Measurements from ENCODE around the gene HDGFL3. TPM values are rescaled to one million over a fixed set of nuclear protein-coding genes. Genes with fewer than 3 reads are reported as not detected.

HDGFL3 gene
- total RNA-seq, 4 donors from 2014 or later, result 59.0 to 175 (median 75.4) TPM

DNA sequence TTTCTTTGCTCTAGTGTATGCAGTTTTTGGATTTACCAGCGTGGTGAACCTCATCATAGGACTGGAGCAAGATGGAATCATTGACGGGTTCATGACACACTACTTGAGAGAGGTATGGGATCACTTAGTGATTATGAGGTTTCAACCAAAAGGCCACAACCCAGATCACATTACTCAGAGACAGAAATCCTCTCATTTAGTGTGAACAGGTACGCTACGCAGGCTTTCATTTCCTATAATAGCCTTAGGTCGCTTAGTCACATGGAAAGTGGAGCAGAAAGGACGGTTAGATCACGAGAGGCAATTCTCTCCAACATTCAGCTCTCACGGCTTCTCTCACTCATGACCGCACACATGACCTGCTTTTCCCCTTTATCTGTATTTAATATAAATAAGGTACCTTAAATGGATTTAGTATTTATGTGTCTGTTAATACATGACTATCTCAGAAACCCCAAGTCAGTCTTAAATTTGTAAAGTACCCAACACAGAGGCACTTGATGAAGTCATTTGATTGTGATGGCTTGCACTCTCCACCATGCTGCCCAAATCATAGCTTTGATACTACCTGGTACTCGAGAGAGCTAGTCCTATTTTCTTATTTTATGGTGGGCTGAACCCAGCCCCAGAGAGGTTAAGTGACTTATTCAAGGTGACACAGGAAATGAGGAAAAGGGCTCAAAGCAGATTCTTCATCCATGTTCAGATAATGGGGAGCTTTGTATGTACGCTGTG, 91.6 kb downstream of the HDGFL3 start:
- no peak for ATAC-seq
- no peaks in the 10 kb centered on the region for H3K9me3 ChIP-seq
- 70 to 92% methylated on average over 8 to 10 of the region's 11 CpGs for WGBS, 2 donors (ENCODE audit: low coverage in 1 of 2)
- H3K27ac ChIP-seq, result no peak overlapping the region
- H3K4me3 ChIP-seq, result no peak overlapping the region
- H3K27me3 ChIP-seq, result peaks cover 2% of the 10 kb centered on the region
- H3K4me1 ChIP-seq, result no peaks in the 10 kb centered on the region
- peaks cover 0 to 18% of the 10 kb centered on the region in 2 donors for H3K36me3 ChIP-seq
- TF ChIP-seq, protein P1, sequence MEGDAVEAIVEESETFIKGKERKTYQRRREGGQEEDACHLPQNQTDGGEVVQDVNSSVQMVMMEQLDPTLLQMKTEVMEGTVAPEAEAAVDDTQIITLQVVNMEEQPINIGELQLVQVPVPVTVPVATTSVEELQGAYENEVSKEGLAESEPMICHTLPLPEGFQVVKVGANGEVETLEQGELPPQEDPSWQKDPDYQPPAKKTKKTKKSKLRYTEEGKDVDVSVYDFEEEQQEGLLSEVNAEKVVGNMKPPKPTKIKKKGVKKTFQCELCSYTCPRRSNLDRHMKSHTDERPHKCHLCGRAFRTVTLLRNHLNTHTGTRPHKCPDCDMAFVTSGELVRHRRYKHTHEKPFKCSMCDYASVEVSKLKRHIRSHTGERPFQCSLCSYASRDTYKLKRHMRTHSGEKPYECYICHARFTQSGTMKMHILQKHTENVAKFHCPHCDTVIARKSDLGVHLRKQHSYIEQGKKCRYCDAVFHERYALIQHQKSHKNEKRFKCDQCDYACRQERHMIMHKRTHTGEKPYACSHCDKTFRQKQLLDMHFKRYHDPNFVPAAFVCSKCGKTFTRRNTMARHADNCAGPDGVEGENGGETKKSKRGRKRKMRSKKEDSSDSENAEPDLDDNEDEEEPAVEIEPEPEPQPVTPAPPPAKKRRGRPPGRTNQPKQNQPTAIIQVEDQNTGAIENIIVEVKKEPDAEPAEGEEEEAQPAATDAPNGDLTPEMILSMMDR (IDR thresholded peaks at IDR 0.05), result no peak
- TF ChIP-seq POLR2A (IDR thresholded peaks at IDR 0.05), result no peak

DNA sequence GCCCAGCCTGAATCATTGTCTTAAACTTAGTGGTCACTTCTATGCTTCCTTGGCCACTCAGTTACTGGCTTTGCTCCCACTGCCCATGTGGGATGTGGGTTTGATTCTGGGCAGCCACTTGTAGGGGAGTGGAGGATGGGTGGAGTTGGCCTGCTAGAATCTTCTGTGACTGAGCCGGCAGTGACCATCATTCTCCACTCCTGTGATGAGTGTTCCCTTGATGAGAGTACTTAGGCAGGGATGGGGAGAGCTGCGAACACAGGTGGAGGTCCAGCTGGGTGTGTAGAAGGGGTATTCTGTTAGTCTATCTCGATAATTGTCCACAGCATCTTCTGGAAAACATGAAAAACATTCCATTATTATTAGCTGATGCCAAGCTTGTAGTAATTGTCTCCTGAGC, 92.2 kb downstream of the HDGFL3 start:
- H3K4me1 ChIP-seq, result no peaks in the 10 kb centered on the region
- ATAC-seq, result no peak
- H3K27me3 ChIP-seq, result peaks cover 8% of the 10 kb centered on the region
- H3K27ac ChIP-seq, result no peak overlapping the region
- 96 to 100% methylated on average over 3 of the region's 3 CpGs for WGBS, 2 donors (ENCODE audit: low coverage in 1 of 2)
- H3K36me3 ChIP-seq, result peaks cover 0 to 18% of the 10 kb centered on the region in 2 donors
- no peaks in the 10 kb centered on the region for H3K9me3 ChIP-seq
- TF ChIP-seq, protein P1 (IDR thresholded peaks at IDR 0.05), result no peak
- TF ChIP-seq EP300 (IDR thresholded peaks at IDR 0.05), result no peak
- TF ChIP-seq POLR2AphosphoS5 (IDR thresholded peaks at IDR 0.05), result no peak
- no peak for TF ChIP-seq POLR2A (IDR thresholded peaks at IDR 0.05)
- no peak overlapping the region for H3K4me3 ChIP-seq

DNA sequence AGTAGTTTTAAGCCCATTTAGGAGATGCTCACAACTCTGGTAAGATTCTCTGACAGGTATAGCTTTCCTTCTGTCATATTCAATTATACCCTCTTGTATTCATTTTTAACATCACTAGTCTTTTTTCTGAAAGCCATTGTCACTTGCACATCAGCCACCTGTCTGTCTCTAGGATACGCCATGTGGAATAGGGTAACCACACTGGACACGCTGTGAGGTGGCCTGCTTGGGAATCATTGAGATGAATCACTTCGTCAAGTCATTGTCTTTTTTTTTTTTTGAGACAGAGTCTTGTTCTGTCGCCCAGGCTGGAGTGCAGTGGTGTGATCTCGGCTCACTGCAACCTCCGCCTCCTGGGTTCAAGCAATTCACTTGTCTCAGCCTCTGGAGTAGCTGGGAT, 92.8 kb downstream of the HDGFL3 start:
- WGBS, 2 donors (ENCODE audit: low coverage in 1 of 2), result 80 to 89% methylated on average over 3 to 6 of the region's 6 CpGs
- H3K4me1 ChIP-seq, result no peaks in the 10 kb centered on the region

DNA sequence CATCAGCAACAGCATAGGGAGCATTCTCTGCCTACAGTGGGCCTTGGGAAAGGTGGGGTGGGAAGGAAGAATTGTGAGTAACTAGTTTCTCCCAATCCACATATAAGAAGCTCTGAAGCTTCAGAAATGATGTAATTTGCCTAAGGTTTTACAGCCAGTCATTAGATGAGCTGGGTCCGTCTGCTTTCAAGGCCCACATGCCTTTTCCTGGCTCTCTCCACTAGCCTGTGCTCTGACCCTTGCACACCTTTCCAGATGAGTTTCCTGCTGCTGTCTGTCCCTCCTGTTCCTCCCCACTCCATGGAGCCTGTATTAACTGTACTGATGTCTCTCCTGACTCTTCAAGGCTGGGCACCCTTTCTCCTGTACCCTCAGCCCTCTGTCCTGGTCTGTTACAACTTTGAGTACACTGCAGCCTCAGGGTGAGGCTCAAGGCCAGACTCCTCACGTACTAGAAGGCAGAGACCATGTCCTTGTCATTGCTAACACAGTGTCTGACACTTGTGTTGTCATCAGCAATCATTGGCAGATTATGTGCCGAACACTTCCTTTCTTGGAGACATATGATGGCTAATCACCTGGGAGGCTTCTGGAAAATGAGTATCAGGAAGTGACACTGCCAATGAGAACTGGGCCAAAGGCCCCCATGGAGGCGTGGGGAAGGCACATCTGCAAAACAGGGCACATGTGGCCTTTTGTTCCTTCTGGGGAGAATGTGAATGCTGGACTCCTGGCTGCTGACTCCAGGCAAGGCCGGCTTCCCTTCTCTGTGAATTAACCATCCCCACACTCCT, 93.5 kb downstream of the HDGFL3 start:
- peak overlapping the region in 3 of 4 donors; percentile 24 to 60 (median 47) for H3K27ac ChIP-seq
- no peak for ATAC-seq

More for the DNA sequence above, 92.8 kb downstream of the HDGFL3 start:
- H3K9me3 ChIP-seq, result no peaks in the 10 kb centered on the region
- peaks cover 0 to 18% of the 10 kb centered on the region in 2 donors for H3K36me3 ChIP-seq
- TF ChIP-seq POLR2A (IDR thresholded peaks at IDR 0.05) (no peak), EP300 (IDR thresholded peaks at IDR 0.05) (no peak), POLR2AphosphoS5 (IDR thresholded peaks at IDR 0.05) (no peak)
- TF ChIP-seq, protein P1 (IDR thresholded peaks at IDR 0.05), result no peak
- H3K4me3 ChIP-seq, result no peak overlapping the region
- ATAC-seq, result no peak
- peaks cover 13% of the 10 kb centered on the region for H3K27me3 ChIP-seq
- H3K27ac ChIP-seq, result no peak overlapping the region

DNA sequence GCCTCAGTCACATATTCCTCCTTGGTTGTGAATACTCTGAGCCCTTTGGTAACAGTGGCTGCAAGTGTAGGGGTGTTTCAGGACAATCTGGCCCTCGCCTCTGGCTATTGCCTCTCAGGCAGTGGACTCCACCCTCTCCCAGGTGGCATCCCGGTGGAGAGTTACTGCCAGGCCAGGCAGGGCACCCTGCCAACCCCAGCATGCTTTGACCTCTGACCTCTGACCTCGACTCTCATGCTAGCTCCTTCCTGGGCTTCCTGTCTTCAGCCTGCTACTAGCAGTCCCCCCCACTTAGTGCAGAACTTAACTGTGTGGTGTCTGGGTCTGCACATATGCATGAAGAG, 94.7 kb downstream of the HDGFL3 start:
- peak overlapping the region in 3 of 4 donors; percentile 24 to 60 (median 47) for H3K27ac ChIP-seq
- 67% methylated on average over 1 of the region's 3 CpGs; no CpG with 5 or more reads in 1 of the 2 donors for WGBS, 2 donors (ENCODE audit: low coverage in 1 of 2)
- ATAC-seq, result no peak
- TF ChIP-seq POLR2AphosphoS5 (IDR thresholded peaks at IDR 0.05) (no peak), EP300 (IDR thresholded peaks at IDR 0.05) (no peak), POLR2A (IDR thresholded peaks at IDR 0.05) (no peak)
- TF ChIP-seq, protein P1 (IDR thresholded peaks at IDR 0.05), result no peak
- no peaks in the 10 kb centered on the region for H3K9me3 ChIP-seq
- H3K36me3 ChIP-seq, result peaks cover 0 to 18% of the 10 kb centered on the region in 2 donors
- H3K4me1 ChIP-seq, result peaks cover 0 to 6% (median under 1%) of the 10 kb centered on the region in 3 donors
- no peak overlapping the region for H3K4me3 ChIP-seq
- peaks cover 32% of the 10 kb centered on the region for H3K27me3 ChIP-seq

More for the DNA sequence above, 93.5 kb downstream of the HDGFL3 start:
- Histone ChIP-seq H3K4me3 (no peak overlapping the region), H3K9me3 (no peaks in the 10 kb centered on the region), H3K4me1 (no peaks in the 10 kb centered on the region), H3K27me3 (peaks cover 21% of the 10 kb centered on the region), H3K36me3 (peaks cover 0 to 18% of the 10 kb centered on the region in 2 donors)
- WGBS, 2 donors (ENCODE audit: low coverage in 1 of 2), result 76 to 83% methylated on average over 3 to 4 of the region's 5 CpGs
- no peak for TF ChIP-seq EP300 (IDR thresholded peaks at IDR 0.05)
